ENCODE measurements around the gene ERH. TPM values are rescaled to one million over a fixed set of nuclear protein-coding genes. Genes with fewer than 3 reads are reported as not detected.

The ERH gene
- total RNA-seq, 1 experiment from 2014 or later, result 388 TPM

GRCh38 chr14:69404883-69405282 lies 6.8 kb upstream of the ERH start:
- peaks cover 15% of the 10 kb centered on the region for H3K36me3 Mint-ChIP-seq (ENCODE audit: insufficient read depth, unreplicated experiment)
- intact Hi-C loops (cut with micrococcal nuclease; ENCODE audit: unreplicated experiment), result no loop called here
- POLR2A ChIA-PET, result no interaction called here
- no peak overlapping the region for H3K4me3 Mint-ChIP-seq (ENCODE audit: unreplicated experiment)
- Histone ChIP-seq H3K4me3 (ENCODE audit: low read depth, low read length) (no peak overlapping the region), H3K4me1 (no peaks in the 10 kb centered on the region), H3K27me3 (replicated peaks; ENCODE audit: control insufficient read depth, insufficient read depth, low read length) (no peaks in the 10 kb centered on the region), H3K36me3 (ENCODE audit: control insufficient read depth, insufficient read depth, low read length) (no peaks in the 10 kb centered on the region; the same call in 1 of the 2 replicates), H3K9me3 (no peaks in the 10 kb centered on the region)
- DNase-seq, result no peak
- H3K27me3 Mint-ChIP-seq (ENCODE audit: insufficient read depth, unreplicated experiment), result no peaks in the 10 kb centered on the region
- H3K4me1 Mint-ChIP-seq (ENCODE audit: low read depth, unreplicated experiment), result peaks cover 9% of the 10 kb centered on the region
- TF ChIP-seq CTCF (IDR thresholded peaks at IDR 0.05; ENCODE audit: insufficient read depth in 1 of 2, low read depth in 1 of 2, low read length in 1 of 2, severe bottlenecking in 1 of 2, unreplicated experiment in 1 of 2), result no peak
- CTCF ChIA-PET, result no interaction called here
- BruUV-seq (replicated peaks), result no TSS peak
- H3K9me3 Mint-ChIP-seq (ENCODE audit: unreplicated experiment), result no peaks in the 10 kb centered on the region
- H3K27ac Mint-ChIP-seq (ENCODE audit: unreplicated experiment), result no peak overlapping the region

GRCh38 chr14:69404478-69404877 lies 6.4 kb upstream of the ERH start:
- ChIA-PET POLR2A (no interaction called here), CTCF (interaction anchor here (0.9 kb wide), 1 partner anchor 175 kb away, joined by 3 read pairs; no protein-coding TSS in a partner anchor)
- Mint-ChIP-seq H3K27ac (ENCODE audit: unreplicated experiment) (no peak overlapping the region), H3K4me3 (ENCODE audit: unreplicated experiment) (no peak overlapping the region), H3K9me3 (ENCODE audit: unreplicated experiment) (no peaks in the 10 kb centered on the region), H3K27me3 (ENCODE audit: insufficient read depth, unreplicated experiment) (no peaks in the 10 kb centered on the region), H3K4me1 (ENCODE audit: low read depth, unreplicated experiment) (peaks cover 9% of the 10 kb centered on the region), H3K36me3 (ENCODE audit: insufficient read depth, unreplicated experiment) (peaks cover 15% of the 10 kb centered on the region)
- no peak overlapping the region for H3K4me3 ChIP-seq (ENCODE audit: low read depth, low read length)
- no TSS peak for BruUV-seq (replicated peaks)
- H3K27me3 ChIP-seq (replicated peaks; ENCODE audit: control insufficient read depth, insufficient read depth, low read length), result no peaks in the 10 kb centered on the region
- no peak for TF ChIP-seq CTCF (IDR thresholded peaks at IDR 0.05; ENCODE audit: insufficient read depth in 1 of 2, low read depth in 1 of 2, low read length in 1 of 2, severe bottlenecking in 1 of 2, unreplicated experiment in 1 of 2)
- DNase-seq, result no peak
- intact Hi-C loops (cut with micrococcal nuclease; ENCODE audit: unreplicated experiment), result no loop called here
- no peaks in the 10 kb centered on the region; the same call in none of the 2 replicates for H3K36me3 ChIP-seq (ENCODE audit: control insufficient read depth, insufficient read depth, low read length)
- H3K9me3 ChIP-seq, result no peaks in the 10 kb centered on the region
- H3K4me1 ChIP-seq, result no peaks in the 10 kb centered on the region

GRCh38 chr14:69401841-69402240 lies 3.7 kb upstream of the ERH start:
- intact Hi-C loops (cut with micrococcal nuclease; ENCODE audit: unreplicated experiment), result no loop called here
- H3K4me3 ChIP-seq (ENCODE audit: low read depth, low read length), result no peak overlapping the region
- Mint-ChIP-seq H3K4me1 (ENCODE audit: low read depth, unreplicated experiment) (peaks cover 9% of the 10 kb centered on the region), H3K36me3 (ENCODE audit: insufficient read depth, unreplicated experiment) (peaks cover 26% of the 10 kb centered on the region), H3K27me3 (ENCODE audit: insufficient read depth, unreplicated experiment) (no peaks in the 10 kb centered on the region), H3K4me3 (ENCODE audit: unreplicated experiment) (no peak overlapping the region), H3K27ac (ENCODE audit: unreplicated experiment) (no peak overlapping the region), H3K9me3 (ENCODE audit: unreplicated experiment) (no peaks in the 10 kb centered on the region)
- H3K36me3 ChIP-seq (ENCODE audit: control insufficient read depth, insufficient read depth, low read length), result no peaks in the 10 kb centered on the region; the same call in none of the 2 replicates
- no peak for DNase-seq
- TF ChIP-seq CTCF (IDR thresholded peaks at IDR 0.05; ENCODE audit: insufficient read depth in 1 of 2, low read depth in 1 of 2, low read length in 1 of 2, severe bottlenecking in 1 of 2, unreplicated experiment in 1 of 2), result no peak
- H3K27me3 ChIP-seq (replicated peaks; ENCODE audit: control insufficient read depth, insufficient read depth, low read length), result no peaks in the 10 kb centered on the region
- POLR2A ChIA-PET, result interaction anchor here (0.6 kb wide), 1 partner anchor 11 kb away, joined by 3 read pairs; no protein-coding TSS in a partner anchor
- no peaks in the 10 kb centered on the region for H3K4me1 ChIP-seq
- H3K9me3 ChIP-seq, result no peaks in the 10 kb centered on the region
- BruUV-seq (replicated peaks), result no TSS peak
- CTCF ChIA-PET, result no interaction called here

Data from Caco-2 (cell line).